Stomach (tissue), 9 donors: ENCODE results near the gene ANXA2. TPM values are rescaled to one million over a fixed set of nuclear protein-coding genes. Genes with fewer than 3 reads are reported as not detected.

Source experiments
- DNase-seq, 2 donors: peaks; one replicate each; pipeline versions ENCODE4 v3.0.0 to v3.0.0-alpha.2; 2013 to 2019
- H3K27ac ChIP-seq, 5 donors: fragments of 200-600 bp in 4 of 5; sonication (generic) in 4 of 5; one replicate each; pipeline ENCODE4 v1.5.1; 2013 to 2019; ENCODE audit warnings: mild to moderate bottlenecking in 1 of 5, moderate library complexity in 1 of 5
- H3K27me3 ChIP-seq, 3 donors: fragments of 200-600 bp; sonication (generic); one replicate each; pipeline ENCODE4 v1.5.1; 2017 to 2019; ENCODE audit warnings: mixed run types in 1 of 3
- H3K36me3 ChIP-seq, 4 donors: fragments of 200-600 bp; sonication (generic); 1 replicate in 3 of 4; 2 replicates in 1 of 4; pipeline ENCODE4 v1.5.1; 2016 to 2019
- H3K4me1 ChIP-seq, 4 donors: fragments of 200-600 bp; sonication (generic); one replicate each; pipeline ENCODE4 v1.5.1; 2016 to 2019
- H3K4me3 ChIP-seq, 4 donors: fragments of 200-600 bp; sonication (generic) in 3 of 4; one replicate each; pipeline ENCODE4 v1.5.1; 2016 to 2019; ENCODE audit warnings: mild to moderate bottlenecking in 1 of 4
- H3K9me3 ChIP-seq, 4 donors: fragments of 200-600 bp; sonication (generic); one replicate each; pipeline ENCODE4 v1.5.1; 2016 to 2019
- EP300 ChIP-seq: sonication (generic); formaldehyde crosslinking; IDR thresholded peaks from one replicate; pipeline ENCODE4 v1.6.1; 2017; ENCODE audit warnings: antibody characterized with exemption
- POLR2A ChIP-seq, 4 donors: fragments of 450-650 bp; IDR thresholded peaks; one replicate each; pipeline ENCODE4 v1.6.1; 2016; ENCODE audit warnings: antibody characterized with exemption in 4 of 4, control low read depth in 2 of 4, mild to moderate bottlenecking in 1 of 4, moderate library complexity in 1 of 4
- POLR2AphosphoS5 ChIP-seq, 3 donors: sonication (generic); formaldehyde crosslinking; IDR thresholded peaks; one replicate each; pipeline ENCODE4 v1.6.1; 2016; ENCODE audit warnings: antibody characterized with exemption in 3 of 3
- WGBS, 5 donors: extraction: QIAGEN DNeasy Blood & Tissue Kit in 3 of 5; methylation state at CpG; one replicate each; pipeline versions ENCODE4 v1.1.5 to v1.1.7; 2013 to 2018; 5-methylcytosine and 5-hydroxymethylcytosine counted together
- intact Hi-C: fragments of 100-400 bp; cut with DNase I; formaldehyde crosslinking; loops from one replicate; pipeline ENCODE4 v1.15.1; 2023; ENCODE audit warnings: low total_unique reads
- polyA plus RNA-seq, 3 donors: library from polyadenylated mRNA; stranded (reverse); fragments of 200-250 nt; gene quantifications; one replicate each; pipeline ENCODE4 v1.2.3, GENCODE V29; 2013
- total RNA-seq, 5 donors: library from RNA; depleted of rRNA; stranded (reverse); fragments of >200 nt; gene quantifications; one replicate each; pipeline versions ENCODE4 v1.1.0 to v1.2.3, GENCODE V29; 2014 to 2016
- TF ChIP-seq, protein P1 (sequence below), 7 experiments: fragments of 450-650 bp in 4 of 7; fragments of 200-600 bp in 3 of 7; sonication (generic) in 3 of 7; IDR thresholded peaks; one replicate each; pipeline ENCODE4 v1.5.1; 2016 to 2019; ENCODE audit warnings: antibody characterized with exemption in 7 of 7, control low read depth in 2 of 7, mild to moderate bottlenecking in 1 of 7
- donor health status: healthy with polysubstance abuse.
- donor health status: Bipolar disorder and iron deficiency.
- donor health status: healthy.

The ANXA2 gene
- total and polyA plus RNA-seq, 8 donors, result 292 to 1,332 (median 538) TPM

DNA sequence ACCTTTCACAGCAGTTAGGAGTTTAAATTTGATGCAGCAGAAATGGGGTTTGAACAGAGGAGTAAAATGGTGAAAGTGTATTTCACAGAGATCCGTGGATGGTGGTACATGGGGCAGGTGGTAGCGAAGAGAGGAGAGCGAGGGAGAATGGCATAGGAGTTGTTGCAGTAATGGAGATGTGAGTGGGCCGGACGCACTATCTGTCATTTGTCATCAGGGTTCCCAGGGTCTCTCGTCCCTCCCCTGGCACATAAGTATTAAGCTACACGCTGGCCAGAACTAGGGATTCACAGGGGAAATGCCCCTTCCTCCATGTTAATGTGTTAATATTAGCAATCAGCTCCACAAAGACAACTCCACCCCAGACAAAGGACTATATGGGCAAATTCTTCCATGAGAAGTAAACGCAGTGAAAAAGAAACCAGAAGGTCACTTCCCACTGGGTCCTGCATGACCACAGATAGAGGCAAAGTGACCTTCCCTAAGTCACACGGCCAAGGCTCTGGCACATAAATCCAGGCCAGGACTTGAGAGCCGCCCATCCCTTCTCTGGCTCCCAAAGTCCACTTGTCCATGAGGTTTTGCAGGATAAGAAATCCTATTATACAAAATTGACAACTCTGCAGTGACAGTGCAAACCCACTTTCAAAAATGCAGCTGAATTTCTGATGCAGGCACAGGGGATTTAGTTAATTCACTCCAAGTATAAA lies 42.5 kb downstream of the ANXA2 start:
- Histone ChIP-seq H3K27me3 (no peaks in the 10 kb centered on the region), H3K36me3 (peaks cover 75 to 100% (median 88%) of the 10 kb centered on the region in 4 donors), H3K9me3 (no peaks in the 10 kb centered on the region), H3K4me3 (no peak overlapping the region), H3K27ac (no peak overlapping the region), H3K4me1 (peaks cover 0 to 30% (median 16%) of the 10 kb centered on the region in 4 donors)
- TF ChIP-seq POLR2AphosphoS5 (IDR thresholded peaks at IDR 0.05) (no peak), EP300 (no peak), POLR2A (IDR thresholded peaks at IDR 0.05) (no peak)
- TF ChIP-seq, protein P1, sequence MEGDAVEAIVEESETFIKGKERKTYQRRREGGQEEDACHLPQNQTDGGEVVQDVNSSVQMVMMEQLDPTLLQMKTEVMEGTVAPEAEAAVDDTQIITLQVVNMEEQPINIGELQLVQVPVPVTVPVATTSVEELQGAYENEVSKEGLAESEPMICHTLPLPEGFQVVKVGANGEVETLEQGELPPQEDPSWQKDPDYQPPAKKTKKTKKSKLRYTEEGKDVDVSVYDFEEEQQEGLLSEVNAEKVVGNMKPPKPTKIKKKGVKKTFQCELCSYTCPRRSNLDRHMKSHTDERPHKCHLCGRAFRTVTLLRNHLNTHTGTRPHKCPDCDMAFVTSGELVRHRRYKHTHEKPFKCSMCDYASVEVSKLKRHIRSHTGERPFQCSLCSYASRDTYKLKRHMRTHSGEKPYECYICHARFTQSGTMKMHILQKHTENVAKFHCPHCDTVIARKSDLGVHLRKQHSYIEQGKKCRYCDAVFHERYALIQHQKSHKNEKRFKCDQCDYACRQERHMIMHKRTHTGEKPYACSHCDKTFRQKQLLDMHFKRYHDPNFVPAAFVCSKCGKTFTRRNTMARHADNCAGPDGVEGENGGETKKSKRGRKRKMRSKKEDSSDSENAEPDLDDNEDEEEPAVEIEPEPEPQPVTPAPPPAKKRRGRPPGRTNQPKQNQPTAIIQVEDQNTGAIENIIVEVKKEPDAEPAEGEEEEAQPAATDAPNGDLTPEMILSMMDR (IDR thresholded peaks at IDR 0.05), result no peak
- no peak for DNase-seq
- intact Hi-C loops, result loop anchor here (5.0 kb wide), 1 partner anchor 92 kb away; no protein-coding TSS in a partner anchor
- WGBS, 5 donors, result 81 to 91% (median 86%) methylated on average over 10 of the region's 10 CpGs

DNA sequence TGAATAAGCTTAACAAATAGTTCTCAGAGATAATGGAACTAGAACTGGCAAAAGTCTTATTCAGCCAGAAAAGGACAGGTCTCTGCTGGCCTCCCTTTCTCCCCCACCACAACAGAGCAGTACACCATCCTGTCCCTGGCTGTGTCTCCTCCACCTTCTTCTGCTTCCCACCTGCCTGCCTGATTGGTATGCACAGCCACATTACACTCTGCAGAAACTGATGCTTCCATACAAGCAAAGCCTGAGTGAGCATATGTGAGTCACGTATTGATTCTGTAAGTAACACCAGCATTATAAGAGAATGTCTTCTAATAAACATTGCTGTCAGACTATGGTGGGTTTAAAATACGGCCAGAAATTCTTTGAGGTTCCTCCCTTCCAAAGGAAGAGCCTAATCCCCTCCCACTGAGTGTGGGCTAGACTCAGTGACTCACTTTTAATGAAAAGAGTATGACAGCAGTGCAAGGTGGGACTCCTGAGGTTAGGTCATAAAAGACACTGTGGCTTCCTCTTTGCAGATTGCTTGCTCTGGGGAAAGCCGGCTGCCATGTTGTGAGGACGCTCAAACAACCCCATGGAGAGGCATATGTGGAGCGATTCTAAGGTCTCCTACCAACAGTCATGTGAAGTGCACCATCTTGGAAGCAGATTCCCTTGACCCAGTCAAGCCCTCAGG lies 44.4 kb downstream of the ANXA2 start:
- Histone ChIP-seq H3K4me1 (peaks cover 0 to 14% (median 3%) of the 10 kb centered on the region in 4 donors), H3K4me3 (no peak overlapping the region), H3K27me3 (no peaks in the 10 kb centered on the region), H3K27ac (no peak overlapping the region), H3K36me3 (peaks cover 78 to 97% (median 94%) of the 10 kb centered on the region in 4 donors), H3K9me3 (no peaks in the 10 kb centered on the region)
- DNase-seq, result no peak
- WGBS, 5 donors, result 57 to 98% (median 60%) methylated on average over 5 of the region's 5 CpGs
- no peak for TF ChIP-seq POLR2A (IDR thresholded peaks at IDR 0.05)
- no peak for TF ChIP-seq POLR2AphosphoS5 (IDR thresholded peaks at IDR 0.05)
- TF ChIP-seq, protein P1 (IDR thresholded peaks at IDR 0.05), result no peak
- TF ChIP-seq EP300, result no peak
- intact Hi-C loops, result no loop called here

DNA sequence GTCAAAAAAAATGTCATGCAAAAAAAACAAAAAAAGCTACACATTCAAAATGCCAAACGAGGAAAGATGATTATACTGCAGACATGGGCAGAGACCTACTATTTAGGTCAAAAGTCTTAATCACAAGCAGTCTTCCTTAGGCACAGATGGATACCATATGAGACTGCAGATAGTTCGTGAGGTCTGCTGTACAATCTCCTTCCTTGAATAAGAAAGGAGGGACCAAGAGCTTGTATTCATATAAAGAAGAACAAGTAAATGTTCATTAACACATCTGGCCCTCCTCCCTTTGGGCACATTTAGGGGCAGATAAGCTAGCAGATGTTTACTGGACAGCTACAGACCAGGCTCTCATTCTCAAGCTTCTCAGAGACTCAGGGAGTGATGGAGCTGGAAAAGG lies 45.3 kb downstream of the ANXA2 start:
- Histone ChIP-seq H3K27ac (no peak overlapping the region), H3K4me1 (peaks cover 0 to 14% (median 0%) of the 10 kb centered on the region in 4 donors), H3K36me3 (peaks cover 86 to 97% (median 97%) of the 10 kb centered on the region in 4 donors), H3K9me3 (no peaks in the 10 kb centered on the region), H3K27me3 (no peaks in the 10 kb centered on the region), H3K4me3 (no peak overlapping the region)
- no peak for TF ChIP-seq POLR2AphosphoS5 (IDR thresholded peaks at IDR 0.05)
- no peak for TF ChIP-seq EP300
- TF ChIP-seq, protein P1 (IDR thresholded peaks at IDR 0.05), result no peak
- TF ChIP-seq POLR2A (IDR thresholded peaks at IDR 0.05), result no peak
- WGBS, 5 donors, result 70 to 83% (median 82%) methylated on average over 2 of the region's 2 CpGs
- no peak for DNase-seq
- intact Hi-C loops, result no loop called here

DNA sequence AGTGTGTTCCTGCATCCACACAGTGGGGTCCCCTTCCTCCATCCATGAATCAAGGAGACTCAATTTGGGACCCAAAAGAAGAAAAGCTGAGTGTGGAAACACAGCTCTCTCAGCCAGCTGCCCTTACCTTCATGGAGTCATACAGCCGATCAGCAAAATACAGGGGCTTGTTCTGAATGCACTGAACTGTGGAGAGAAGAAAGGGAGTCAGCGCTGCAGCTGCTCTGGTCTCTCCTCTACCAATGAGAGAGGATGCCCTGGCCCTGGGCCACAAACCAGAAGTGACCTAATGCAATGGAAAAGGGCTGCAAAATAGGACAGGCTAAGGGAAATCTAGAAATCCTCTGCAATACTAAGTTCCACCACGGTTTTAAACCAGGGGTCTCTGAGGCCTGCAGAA lies 46.7 kb downstream of the ANXA2 start:
- peaks cover 89 to 97% (median 97%) of the 10 kb centered on the region in 4 donors for H3K36me3 ChIP-seq
- H3K27ac ChIP-seq, result no peak overlapping the region
- 78 to 89% (median 86%) methylated on average over 3 of the region's 3 CpGs for WGBS, 5 donors
- intact Hi-C loops, result no loop called here
- no peak for DNase-seq
- no peak overlapping the region for H3K4me3 ChIP-seq
- TF ChIP-seq POLR2A (IDR thresholded peaks at IDR 0.05) (no peak), POLR2AphosphoS5 (IDR thresholded peaks at IDR 0.05) (no peak), EP300 (no peak)
- TF ChIP-seq, protein P1 (IDR thresholded peaks at IDR 0.05), result no peak
- peaks cover 0 to 14% (median 0%) of the 10 kb centered on the region in 4 donors for H3K4me1 ChIP-seq
- H3K27me3 ChIP-seq, result no peaks in the 10 kb centered on the region
- no peaks in the 10 kb centered on the region for H3K9me3 ChIP-seq
